MCF 10A (cell line): ENCODE results near the gene TRAPPC12. TPM values are rescaled to one million over a fixed set of nuclear protein-coding genes. Genes with fewer than 3 reads are reported as not detected.
"Not testable (repeated sequence)": the region's sequence is repeated elsewhere in the genome, so short reads cannot be mapped to it uniquely, and the experiment has no call there.

Experiments
- BruUV-seq: library from RNA; stranded (reverse); fragments of 400-500 nt; replicated peaks from 2 replicates; lab custom pipeline; 2021; lab: Mats Ljungman, UMichigan
- CTCF ChIA-PET: fragments of 300-600 bp; sonication (Branson Sonifier 250); formaldehyde crosslinking; extraction: SDS; loops from one replicate; lab custom pipeline; 2021; ENCODE audit warnings: antibody characterized with exemption, inconsistent platforms; lab: Yijun Ruan, JAX
- POLR2A ChIA-PET: fragments of 300-600, 350-650 bp; sonication (Branson Sonifier 250); formaldehyde crosslinking; extraction: SDS; loops from one replicate; lab custom pipeline; 2020; ENCODE audit warnings: antibody characterized with exemption, inconsistent platforms; lab: Yijun Ruan, JAX
- DNase-seq: peaks from one replicate; pipeline ENCODE4 v3.0.0-alpha.2; 2018; ENCODE audit not compliant: unreplicated experiment
- H3K27ac Mint-ChIP-seq: one replicate; pipeline ENCODE4 v1.8.0; 2022; ENCODE audit warnings: mild to moderate bottlenecking, low read depth, mixed read lengths; ENCODE audit not compliant: unreplicated experiment
- H3K27me3 Mint-ChIP-seq: one replicate; pipeline ENCODE4 v1.8.0; 2022; ENCODE audit warnings: mixed read lengths; ENCODE audit not compliant: insufficient read depth, unreplicated experiment
- H3K36me3 Mint-ChIP-seq: one replicate; pipeline ENCODE4 v1.8.0; 2022; ENCODE audit warnings: mild to moderate bottlenecking, moderate library complexity, mixed read lengths; ENCODE audit not compliant: insufficient read depth, unreplicated experiment
- H3K4me1 Mint-ChIP-seq: one replicate; pipeline ENCODE4 v1.8.0; 2022; ENCODE audit warnings: mixed read lengths; ENCODE audit not compliant: insufficient read depth, unreplicated experiment
- H3K4me3 Mint-ChIP-seq: one replicate; pipeline ENCODE4 v1.8.0; 2022; ENCODE audit warnings: mild to moderate bottlenecking, moderate library complexity, mixed read lengths; ENCODE audit not compliant: unreplicated experiment
- H3K9me3 Mint-ChIP-seq: one replicate; pipeline ENCODE4 v1.8.0; 2022; ENCODE audit warnings: mixed read lengths; ENCODE audit not compliant: unreplicated experiment
- intact Hi-C: fragments of 100-400 bp; cut with micrococcal nuclease; formaldehyde crosslinking; loops from 2 replicates; pipeline ENCODE4 v1.14.1; 2022
- total RNA-seq: library from RNA; stranded (reverse); gene quantifications from 2 replicates; pipeline ENCODE4 v1.2.3, GENCODE V29; 2022
- TF ChIP-seq, protein P1 (sequence below): fragments of 200-600 bp; IDR thresholded peaks from one replicate; pipeline ENCODE4 v1.8.0; 2022; ENCODE audit warnings: antibody characterized with exemption, mild to moderate bottlenecking; ENCODE audit not compliant: unreplicated experiment

TRAPPC12 gene
- total RNA-seq, 1 experiment from 2014 or later: 84.4 TPM

DNA sequence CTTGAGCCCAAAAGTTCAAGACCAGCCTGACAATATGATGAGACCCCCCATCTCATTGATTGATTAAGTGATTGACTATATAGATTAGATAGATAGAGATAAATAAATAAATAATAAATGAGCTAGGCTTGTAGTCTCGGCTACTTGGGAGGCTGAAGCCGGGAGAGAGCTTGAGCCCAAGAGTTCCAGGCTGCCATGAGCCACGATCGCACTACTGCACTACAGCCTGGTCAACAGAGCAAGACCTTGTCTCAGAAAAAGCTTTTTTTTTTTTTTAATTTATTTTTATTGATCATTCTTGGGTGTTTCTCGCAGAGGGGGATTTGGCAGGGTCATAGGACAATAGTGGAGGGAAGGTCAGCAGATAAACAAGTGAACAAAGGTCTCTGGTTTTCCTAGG, 14.3 kb upstream of the TRAPPC12 start:
- CTCF ChIA-PET: interaction anchor here (0.6 kb wide), 1 partner anchor 73 kb away, joined by 4 read pairs; no protein-coding TSS in a partner anchor
- no peaks in the 10 kb centered on the region for H3K4me1 Mint-ChIP-seq
- no peak for DNase-seq
- peaks cover 11% of the 10 kb centered on the region for H3K36me3 Mint-ChIP-seq
- POLR2A ChIA-PET: interaction anchor here (0.8 kb wide), 1 partner anchor 13 kb away, joined by 5 read pairs; the partner anchor contains the start of gene EIPR1
- H3K27me3 Mint-ChIP-seq: no peaks in the 10 kb centered on the region
- intact Hi-C loops: no loop called here
- H3K9me3 Mint-ChIP-seq: no peaks in the 10 kb centered on the region
- no peak overlapping the region for H3K27ac Mint-ChIP-seq
- no TSS peak for BruUV-seq
- TF ChIP-seq, protein P1, sequence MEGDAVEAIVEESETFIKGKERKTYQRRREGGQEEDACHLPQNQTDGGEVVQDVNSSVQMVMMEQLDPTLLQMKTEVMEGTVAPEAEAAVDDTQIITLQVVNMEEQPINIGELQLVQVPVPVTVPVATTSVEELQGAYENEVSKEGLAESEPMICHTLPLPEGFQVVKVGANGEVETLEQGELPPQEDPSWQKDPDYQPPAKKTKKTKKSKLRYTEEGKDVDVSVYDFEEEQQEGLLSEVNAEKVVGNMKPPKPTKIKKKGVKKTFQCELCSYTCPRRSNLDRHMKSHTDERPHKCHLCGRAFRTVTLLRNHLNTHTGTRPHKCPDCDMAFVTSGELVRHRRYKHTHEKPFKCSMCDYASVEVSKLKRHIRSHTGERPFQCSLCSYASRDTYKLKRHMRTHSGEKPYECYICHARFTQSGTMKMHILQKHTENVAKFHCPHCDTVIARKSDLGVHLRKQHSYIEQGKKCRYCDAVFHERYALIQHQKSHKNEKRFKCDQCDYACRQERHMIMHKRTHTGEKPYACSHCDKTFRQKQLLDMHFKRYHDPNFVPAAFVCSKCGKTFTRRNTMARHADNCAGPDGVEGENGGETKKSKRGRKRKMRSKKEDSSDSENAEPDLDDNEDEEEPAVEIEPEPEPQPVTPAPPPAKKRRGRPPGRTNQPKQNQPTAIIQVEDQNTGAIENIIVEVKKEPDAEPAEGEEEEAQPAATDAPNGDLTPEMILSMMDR: no peak
- no peak overlapping the region for H3K4me3 Mint-ChIP-seq

GRCh38 chr2:3368261-3368722, 11.2 kb upstream of the TRAPPC12 start:
- intact Hi-C loops: no loop called here
- no peak for DNase-seq
- ChIA-PET POLR2A (no interaction called here), CTCF (no interaction called here)
- Mint-ChIP-seq H3K27ac (no peak overlapping the region), H3K27me3 (no peaks in the 10 kb centered on the region), H3K4me3 (no peak overlapping the region), H3K9me3 (no peaks in the 10 kb centered on the region), H3K36me3 (peaks cover 2% of the 10 kb centered on the region), H3K4me1 (no peaks in the 10 kb centered on the region)
- TF ChIP-seq, protein P1: no peak
- no TSS peak for BruUV-seq

DNA sequence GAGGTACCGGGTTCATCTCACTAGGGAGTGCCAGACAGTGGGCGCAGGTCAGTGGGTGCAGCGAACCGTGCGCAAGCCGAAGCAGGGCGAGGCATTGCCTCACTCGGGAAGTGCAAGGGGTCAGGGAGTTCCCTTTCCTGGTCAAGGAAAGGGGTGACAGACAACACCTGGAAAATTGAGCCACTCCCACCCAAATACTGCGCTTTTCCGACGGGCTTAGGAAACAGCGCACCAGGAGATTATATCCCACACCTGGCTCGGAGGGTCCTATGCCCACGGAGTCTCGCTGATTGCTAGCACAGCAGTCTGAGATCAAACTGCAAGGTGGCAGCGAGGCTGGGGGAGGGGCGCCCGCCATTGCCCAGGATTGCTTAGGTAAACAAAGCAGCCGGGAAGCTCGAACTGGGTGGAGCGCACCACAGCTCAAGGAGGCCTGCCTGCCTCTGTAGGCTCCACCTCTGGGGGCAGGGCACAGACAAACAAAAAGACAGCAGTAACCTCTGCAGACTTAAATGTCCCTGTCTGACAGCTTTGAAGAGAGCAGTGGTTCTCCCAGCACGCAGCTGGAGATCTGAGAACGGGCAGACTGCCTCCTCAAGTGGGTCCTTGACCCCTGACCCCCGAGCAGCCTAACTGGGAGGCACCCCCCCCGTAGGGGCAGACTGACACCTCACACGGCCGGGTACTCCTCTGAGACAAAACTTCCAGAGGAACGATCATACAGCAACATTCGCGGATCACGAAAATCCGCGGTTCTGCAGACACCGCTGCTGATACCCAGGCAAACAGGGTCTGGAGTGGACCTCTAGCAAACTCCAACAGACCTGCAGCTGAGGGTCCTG, 9.9 kb upstream of the TRAPPC12 start:
- DNase-seq, H3K27me3 Mint-ChIP-seq, POLR2A ChIA-PET, H3K4me1 Mint-ChIP-seq, H3K27ac Mint-ChIP-seq, intact Hi-C loops, H3K4me3 Mint-ChIP-seq, H3K9me3 Mint-ChIP-seq, H3K36me3 Mint-ChIP-seq, BruUV-seq, CTCF ChIA-PET: not testable (repeated sequence)

- H3K36me3 Mint-ChIP-seq: peaks cover 8% of the 10 kb centered on the region
- ChIA-PET POLR2A (interaction anchor here (0.5 to 2.4 kb wide), 4 partner anchors 86 to 199 kb away, joined by 3 to 10 read pairs (median 6); partner anchors contain the start of genes ADI1 and RNASEH1), CTCF (no interaction called here)
- peak overlapping the region; percentile 93 for H3K27ac Mint-ChIP-seq
- no peaks in the 10 kb centered on the region for H3K9me3 Mint-ChIP-seq
- BruUV-seq: no TSS peak
- TF ChIP-seq, protein P1: no peak
- no peaks in the 10 kb centered on the region for H3K27me3 Mint-ChIP-seq
- intact Hi-C loops: no loop called here
- peaks cover 4% of the 10 kb centered on the region for H3K4me1 Mint-ChIP-seq
- DNase-seq: no peak
- H3K4me3 Mint-ChIP-seq: peak overlapping the region; percentile 99
Measured at GRCh38 chr2:3376821-3377220, 2.7 kb upstream of the TRAPPC12 start.
